Mucosa of descending colon (tissue), 3 donors: Measurements from ENCODE around the gene WDR86. TPM values are rescaled to one million over a fixed set of nuclear protein-coding genes. Genes with fewer than 3 reads are reported as not detected.

Source experiments
- ATAC-seq: fragments of 200-7000 bp; cut with Tn5 transposase; one replicate; pipeline ENCODE4 v1.9.1; 2020; ENCODE audit warnings: mild to moderate bottlenecking, moderate library complexity
- DNase-seq, 3 donors: peaks; one replicate each; pipeline ENCODE4 v3.0.0-alpha.2; 2020
- H3K36me3 ChIP-seq: fragments of 200-600 bp; one replicate; pipeline ENCODE4 v1.8.0; 2021; ENCODE audit warnings: low read depth, mild to moderate bottlenecking
- H3K4me1 ChIP-seq: fragments of 200-600 bp; one replicate; pipeline ENCODE4 v1.8.0; 2021; ENCODE audit warnings: low read depth, mild to moderate bottlenecking
- H3K4me3 ChIP-seq: fragments of 200-600 bp; one replicate; pipeline ENCODE4 v1.8.0; 2021; ENCODE audit warnings: mild to moderate bottlenecking
- H3K9me3 ChIP-seq: fragments of 200-600 bp; one replicate; pipeline ENCODE4 v1.8.0; 2021; ENCODE audit warnings: mild to moderate bottlenecking
- intact Hi-C, 2 donors: fragments of 100-400 bp; cut with DNase I in 1 of 2; cut with micrococcal nuclease in 1 of 2; formaldehyde crosslinking; loops; one replicate each; pipeline versions ENCODE4 v1.11.0 to v1.11.1; 2022; cut with DNase I, micrococcal nuclease
- total RNA-seq, 3 donors: library from RNA; stranded (reverse); fragmentation: NEBNext Ultra II Directional in 2 of 3; extraction: Animal tissue kit (Norgen Biotek cat#: 25700) in 2 of 3; gene quantifications; one replicate each; pipeline versions ENCODE4 v1.2.1 to v1.2.4, GENCODE V29; 2021 to 2023
- TF ChIP-seq, protein P1 (sequence below): fragments of 200-600 bp; IDR thresholded peaks from one replicate; pipeline ENCODE4 v1.8.0; 2022; ENCODE audit warnings: antibody characterized with exemption, mild to moderate bottlenecking
- donor health status: DM: no; HTN: no; CAD: no; lungs with moderate emphysema.
- donor health status: DM: no; HTN: no; CAD: no.
- donor health status: DM: no; HTN: yes; CAD: no.

The WDR86 gene
- total RNA-seq, 3 donors from 2014 or later, result 0.38 to 16.6 (median 1.2) TPM

DNA sequence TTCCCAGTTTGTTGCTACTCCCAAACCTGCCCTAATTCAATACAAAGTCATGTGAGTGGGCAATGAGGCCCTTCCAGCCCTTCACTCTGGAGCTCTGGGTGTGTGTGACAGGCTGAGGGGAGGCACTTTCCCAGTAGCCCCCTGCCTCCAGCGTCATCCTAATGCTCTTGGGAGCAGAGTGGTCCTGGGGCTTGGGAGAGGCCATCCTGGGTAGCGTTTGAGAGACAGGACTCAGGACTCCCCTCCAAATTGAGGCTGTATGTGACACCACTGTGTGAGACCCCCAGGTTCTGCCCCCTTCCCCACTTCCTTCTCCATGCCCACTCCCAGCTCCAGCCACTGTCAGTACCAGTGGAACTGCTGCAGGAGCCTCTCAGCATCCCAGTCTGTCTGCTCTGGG is 36.6 kb upstream of the WDR86 start:
- DNase-seq (peak in 1 of 3 donors; percentile 9), ATAC-seq (no peak)
- no peak overlapping the region for H3K4me3 ChIP-seq
- H3K9me3 ChIP-seq, result no peaks in the 10 kb centered on the region
- intact Hi-C loops, result loop anchor here in 1 of 2 donors (5.0 kb wide), 1 partner anchor 74 kb away; no protein-coding TSS in a partner anchor
- no peaks in the 10 kb centered on the region for H3K36me3 ChIP-seq
- TF ChIP-seq, protein P1, sequence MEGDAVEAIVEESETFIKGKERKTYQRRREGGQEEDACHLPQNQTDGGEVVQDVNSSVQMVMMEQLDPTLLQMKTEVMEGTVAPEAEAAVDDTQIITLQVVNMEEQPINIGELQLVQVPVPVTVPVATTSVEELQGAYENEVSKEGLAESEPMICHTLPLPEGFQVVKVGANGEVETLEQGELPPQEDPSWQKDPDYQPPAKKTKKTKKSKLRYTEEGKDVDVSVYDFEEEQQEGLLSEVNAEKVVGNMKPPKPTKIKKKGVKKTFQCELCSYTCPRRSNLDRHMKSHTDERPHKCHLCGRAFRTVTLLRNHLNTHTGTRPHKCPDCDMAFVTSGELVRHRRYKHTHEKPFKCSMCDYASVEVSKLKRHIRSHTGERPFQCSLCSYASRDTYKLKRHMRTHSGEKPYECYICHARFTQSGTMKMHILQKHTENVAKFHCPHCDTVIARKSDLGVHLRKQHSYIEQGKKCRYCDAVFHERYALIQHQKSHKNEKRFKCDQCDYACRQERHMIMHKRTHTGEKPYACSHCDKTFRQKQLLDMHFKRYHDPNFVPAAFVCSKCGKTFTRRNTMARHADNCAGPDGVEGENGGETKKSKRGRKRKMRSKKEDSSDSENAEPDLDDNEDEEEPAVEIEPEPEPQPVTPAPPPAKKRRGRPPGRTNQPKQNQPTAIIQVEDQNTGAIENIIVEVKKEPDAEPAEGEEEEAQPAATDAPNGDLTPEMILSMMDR, result no peak
- H3K4me1 ChIP-seq, result no peaks in the 10 kb centered on the region

DNA sequence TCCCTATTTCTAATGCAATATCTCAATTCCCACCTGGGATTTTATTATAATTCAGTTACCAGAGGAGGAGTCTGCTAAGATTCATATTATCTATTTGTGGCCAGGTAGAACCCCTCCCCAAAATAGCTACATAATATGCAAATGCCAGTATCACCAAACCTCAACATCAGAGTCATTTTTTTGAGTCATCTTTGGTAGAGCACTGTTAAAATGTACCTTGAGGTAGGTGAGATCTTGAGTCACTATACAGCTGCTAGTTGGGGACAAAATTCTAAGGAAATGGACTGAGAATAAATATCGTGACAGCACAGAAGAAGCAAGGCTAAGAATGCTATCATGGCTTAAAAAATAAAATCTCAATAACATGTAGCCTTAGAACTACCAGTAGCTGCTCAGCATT is 34.8 kb upstream of the WDR86 start:
- H3K36me3 ChIP-seq, result no peaks in the 10 kb centered on the region
- H3K9me3 ChIP-seq, result no peaks in the 10 kb centered on the region
- no peak for ATAC-seq
- no peak overlapping the region for H3K4me3 ChIP-seq
- TF ChIP-seq, protein P1, result no peak
- DNase-seq, result no peak
- intact Hi-C loops, result loop anchor here in 1 of 2 donors (5.0 kb wide), 1 partner anchor 72 kb away; no protein-coding TSS in a partner anchor
- H3K4me1 ChIP-seq, result peaks cover 6% of the 10 kb centered on the region

DNA sequence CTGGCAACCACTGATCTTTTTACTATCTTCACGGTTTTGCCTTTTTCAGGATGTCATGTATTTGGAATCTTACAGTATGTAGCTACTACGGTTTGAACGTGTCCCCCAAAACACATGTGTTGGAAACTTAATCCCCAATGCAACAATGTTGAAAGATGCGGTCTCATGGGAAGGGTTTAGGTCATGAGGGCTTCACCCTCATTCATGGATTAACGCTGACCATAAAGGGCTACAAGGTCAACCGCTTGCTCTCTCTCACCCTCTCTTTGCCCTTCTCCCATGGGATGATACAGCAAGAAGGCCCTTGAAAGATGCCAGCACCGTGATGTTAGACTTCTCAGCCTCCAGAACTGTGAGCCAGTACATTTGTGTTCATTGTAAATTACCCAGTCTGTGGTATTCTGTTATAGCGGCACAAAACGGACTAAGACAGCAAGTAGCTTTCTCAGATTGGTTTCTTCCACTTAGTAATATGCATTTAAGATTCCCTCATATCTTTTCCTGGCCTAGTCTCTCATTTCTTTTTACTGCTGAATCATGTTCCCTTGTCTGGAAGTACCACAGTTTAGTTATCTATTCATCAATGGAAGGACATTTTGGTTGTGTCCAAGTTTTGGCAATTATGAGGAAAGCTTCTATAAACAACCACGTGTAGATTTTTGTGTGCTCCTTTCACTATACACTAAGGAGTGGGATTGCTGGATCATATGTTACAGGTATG is 33.1 kb upstream of the WDR86 start:
- Histone ChIP-seq H3K9me3 (no peaks in the 10 kb centered on the region), H3K4me1 (peaks cover 7% of the 10 kb centered on the region), H3K4me3 (no peak overlapping the region), H3K36me3 (no peaks in the 10 kb centered on the region)
- intact Hi-C loops, result no loop called here
- DNase-seq (no peak), ATAC-seq (no peak)
- TF ChIP-seq, protein P1, result no peak

DNA sequence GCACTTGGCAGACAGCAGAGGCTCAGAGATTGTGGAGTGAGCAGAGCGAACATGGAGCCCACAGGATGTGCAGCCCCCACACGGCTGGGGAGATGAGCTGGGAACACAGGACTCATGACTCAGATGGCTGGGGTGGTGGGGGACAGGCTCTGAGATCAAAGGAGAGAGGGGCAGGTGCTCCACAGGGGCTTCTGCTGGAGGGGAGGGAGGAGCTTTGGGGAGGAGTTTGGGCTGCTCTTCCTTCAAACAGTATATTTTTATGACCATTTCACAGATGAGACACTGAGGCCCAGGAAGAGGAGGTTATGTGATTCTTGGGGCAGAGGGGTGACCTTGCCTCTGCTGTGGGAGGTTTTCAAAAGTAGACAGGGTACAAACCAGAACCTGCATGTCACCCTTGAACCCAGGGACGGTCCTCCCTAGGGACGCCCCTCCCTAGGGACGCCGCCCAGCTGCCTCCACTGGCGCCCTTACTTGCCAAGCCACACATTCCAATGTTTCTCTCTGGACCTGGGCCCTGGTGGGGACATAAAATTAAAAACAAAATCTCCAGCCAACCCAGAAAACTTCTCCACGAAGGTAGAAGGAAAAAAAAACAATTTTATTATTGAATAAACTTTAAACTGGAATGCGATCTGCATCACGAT is 31.1 kb upstream of the WDR86 start:
- Histone ChIP-seq H3K4me1 (peaks cover 7% of the 10 kb centered on the region), H3K9me3 (no peaks in the 10 kb centered on the region), H3K4me3 (no peak overlapping the region), H3K36me3 (no peaks in the 10 kb centered on the region)
- no peak for DNase-seq
- TF ChIP-seq, protein P1, result no peak
- intact Hi-C loops, result no loop called here
- no peak for ATAC-seq

DNA sequence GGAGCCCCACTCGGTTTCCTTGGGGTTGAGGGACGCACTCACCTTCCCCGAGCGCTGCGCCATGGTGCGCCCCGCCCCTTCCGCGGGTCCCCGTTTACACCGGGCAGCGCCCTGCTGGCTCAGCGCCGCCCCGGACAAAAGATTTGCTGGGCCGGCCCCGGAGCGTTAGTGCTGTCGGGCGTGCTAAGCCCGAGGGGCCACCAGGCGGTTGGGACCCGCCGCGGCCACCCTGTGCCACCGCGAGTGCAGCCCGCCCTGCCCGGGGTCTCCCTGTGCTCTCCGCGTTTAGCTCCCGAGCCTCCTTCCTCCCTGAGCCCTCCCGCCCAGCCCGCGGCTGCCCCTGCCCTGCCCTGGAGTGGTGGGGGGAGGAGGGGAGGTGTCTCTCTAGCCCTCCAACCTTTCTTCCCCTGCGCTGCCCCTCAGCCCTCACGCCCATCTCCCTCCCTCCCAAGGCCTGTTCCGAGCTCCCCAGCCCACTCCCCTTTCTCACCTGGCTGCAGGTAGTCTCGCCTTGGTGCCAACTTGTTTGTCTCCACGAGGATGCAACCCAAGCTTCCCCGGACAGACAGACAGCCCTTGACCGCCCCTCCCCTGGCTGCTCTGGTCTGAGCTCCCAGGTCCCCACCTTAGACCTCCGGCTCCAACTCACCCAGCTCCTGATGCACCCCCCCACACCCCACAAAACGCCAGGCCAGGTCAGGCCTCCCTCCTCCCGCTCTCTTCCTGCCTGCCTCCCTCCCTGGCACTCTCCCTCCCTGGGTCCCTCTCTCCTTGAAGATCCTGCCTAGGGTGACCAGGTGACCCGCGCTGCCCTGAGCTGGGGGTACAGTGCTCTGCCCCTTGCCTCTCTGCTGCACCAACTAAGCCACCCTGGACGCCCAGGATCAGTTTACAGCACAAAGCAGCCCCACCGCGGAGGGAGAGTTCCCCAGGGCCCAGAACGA is 30.3 kb upstream of the WDR86 start, which contains the start of gene CRYGN:
Gene CRYGN, minus strand, starts transcription at position 287 of the 944 bp plus-strand sequence. Its CDS starts 224 bp downstream, at position 63.
- Histone ChIP-seq H3K36me3 (no peaks in the 10 kb centered on the region), H3K4me1 (peaks cover 7% of the 10 kb centered on the region), H3K4me3 (no peak within 1 kb of the TSS), H3K9me3 (no peaks in the 10 kb centered on the region)
- peak; percentile 34 for ATAC-seq
- intact Hi-C loops, result no loop called here
- TF ChIP-seq, protein P1, result no peak
- DNase-seq, result no peak
